KBM-7 (cell line): Measurements from ENCODE around the gene AANAT.

Experiments
- DNase-seq: peaks from one replicate; pipeline ENCODE4 v3.0.0-alpha.2; 2015
- in situ Hi-C: fragments of 300-500 bp; cut with MboI; formaldehyde crosslinking; loops from 2 replicates; pipeline ENCODE4 v1.14.3; 2020; ENCODE audit warnings: low sequenced_read_pairs, low pct_unique_long_range_greater_than_20kb, mixed read lengths

The AANAT gene

DNA sequence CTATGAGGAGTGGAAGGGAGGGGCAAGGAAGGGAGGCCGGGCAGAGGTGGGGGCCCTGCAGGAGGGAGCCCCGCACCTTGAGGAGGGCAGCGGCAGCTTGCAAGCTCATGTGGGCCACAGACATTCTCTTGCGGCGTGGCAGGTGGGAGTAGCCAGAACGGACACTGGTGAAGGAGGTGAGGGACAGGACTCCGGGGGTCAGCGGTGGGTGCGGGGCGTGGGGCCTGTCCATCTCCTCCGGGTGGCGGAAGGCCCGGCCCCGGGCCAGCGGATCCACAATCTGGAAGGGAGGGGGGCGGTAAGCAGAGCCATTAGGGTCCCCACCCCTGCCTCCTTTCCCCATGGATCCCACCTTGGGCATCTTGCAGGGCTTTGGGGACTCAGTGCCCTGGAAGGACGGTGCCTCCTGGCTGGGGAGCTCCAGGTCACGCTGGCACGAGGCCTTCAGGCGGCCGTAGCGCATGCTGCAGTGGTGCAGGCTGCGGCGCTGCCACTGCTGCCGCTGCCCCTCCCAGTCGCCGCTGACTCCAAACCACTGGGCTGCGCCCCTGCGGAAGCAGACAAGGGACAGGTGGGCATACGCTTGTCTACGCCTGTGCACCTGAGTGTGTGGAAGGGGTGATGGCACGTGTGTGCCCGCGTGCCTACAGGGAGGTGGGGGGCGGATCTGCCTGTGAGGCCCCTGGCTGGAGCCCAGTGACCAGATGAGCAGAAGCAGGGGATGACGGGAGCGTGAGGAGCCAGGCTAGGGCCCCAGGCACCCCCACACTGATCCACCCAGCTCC is 11.5 kb downstream of the AANAT start:
- in situ Hi-C loops = no loop called here
- DNase-seq = no peak

- DNase-seq = no peak
- in situ Hi-C loops = no loop called here
Observed at GRCh38 chr17:76479515-76480060, 12.2 kb downstream of the AANAT start.

- DNase-seq = peak; percentile 49
- in situ Hi-C loops = no loop called here
Observed at GRCh38 chr17:76480632-76481031, 13.2 kb downstream of the AANAT start.

GRCh38 chr17:76481071-76481655 is 13.8 kb downstream of the AANAT start:
- in situ Hi-C loops = no loop called here
- DNase-seq = no peak

GRCh38 chr17:76484228-76484725 is 16.9 kb downstream of the AANAT start:
- in situ Hi-C loops = no loop called here
- no peak for DNase-seq

DNA sequence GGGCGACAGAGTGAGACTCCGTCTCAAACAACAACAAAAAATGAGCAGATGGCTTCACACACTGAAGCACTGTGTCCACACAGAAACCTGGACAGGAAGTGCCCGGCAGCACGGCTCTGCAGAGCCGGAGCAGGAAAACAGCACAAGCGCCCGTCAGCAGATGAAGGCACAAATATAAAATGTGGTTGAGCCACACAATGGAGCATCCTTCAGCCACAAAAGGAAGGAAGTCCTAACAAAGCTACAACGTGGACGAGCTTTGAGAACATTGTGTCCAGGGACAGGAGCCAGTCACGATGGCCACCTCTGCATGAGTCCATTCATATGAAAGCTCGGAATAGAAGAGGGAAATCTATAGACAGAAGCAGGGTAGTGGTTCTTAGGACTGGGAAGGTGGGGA is 18.2 kb downstream of the AANAT start:
- in situ Hi-C loops = no loop called here
- no peak for DNase-seq

DNA sequence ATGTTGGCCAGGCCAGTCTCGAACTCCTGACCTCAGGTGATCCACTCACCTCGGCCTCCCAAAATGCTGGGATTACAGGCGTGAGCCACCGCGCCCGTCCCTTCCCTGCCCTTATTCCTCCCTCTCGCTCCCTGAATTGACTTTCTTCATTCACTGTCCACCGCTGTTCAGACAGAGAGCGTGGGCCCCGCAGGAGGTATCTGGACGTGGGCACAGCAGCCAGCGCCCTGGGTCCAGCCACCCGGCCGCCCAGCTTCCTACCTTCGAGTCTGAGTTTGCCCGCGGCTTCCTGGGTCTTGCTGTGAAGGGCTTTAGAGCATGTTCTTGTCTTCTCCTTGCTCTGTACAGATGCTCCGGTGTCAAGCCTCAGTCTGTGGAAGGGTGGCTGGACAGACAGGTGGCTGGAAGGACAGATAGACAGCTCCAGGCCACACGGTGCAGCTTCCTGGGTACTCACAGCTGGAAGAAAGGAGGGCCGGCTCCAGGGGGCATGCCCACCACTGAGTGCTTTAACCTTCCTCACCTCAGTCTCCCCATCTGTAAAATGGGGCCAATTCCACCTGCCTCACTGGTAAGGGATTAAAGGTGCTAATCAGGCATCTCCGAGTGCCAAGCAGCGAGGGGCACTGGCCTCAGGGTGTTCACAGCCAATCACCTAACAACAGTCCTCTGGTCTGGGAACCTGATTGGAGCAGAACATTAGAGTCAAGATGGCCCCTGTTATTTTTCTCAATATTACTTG is 20.2 kb downstream of the AANAT start:
- in situ Hi-C loops = no loop called here
- DNase-seq = no peak

GRCh38 chr17:76490112-76490710 is 22.8 kb downstream of the AANAT start:
- no peak for DNase-seq
- in situ Hi-C loops = no loop called here

DNA sequence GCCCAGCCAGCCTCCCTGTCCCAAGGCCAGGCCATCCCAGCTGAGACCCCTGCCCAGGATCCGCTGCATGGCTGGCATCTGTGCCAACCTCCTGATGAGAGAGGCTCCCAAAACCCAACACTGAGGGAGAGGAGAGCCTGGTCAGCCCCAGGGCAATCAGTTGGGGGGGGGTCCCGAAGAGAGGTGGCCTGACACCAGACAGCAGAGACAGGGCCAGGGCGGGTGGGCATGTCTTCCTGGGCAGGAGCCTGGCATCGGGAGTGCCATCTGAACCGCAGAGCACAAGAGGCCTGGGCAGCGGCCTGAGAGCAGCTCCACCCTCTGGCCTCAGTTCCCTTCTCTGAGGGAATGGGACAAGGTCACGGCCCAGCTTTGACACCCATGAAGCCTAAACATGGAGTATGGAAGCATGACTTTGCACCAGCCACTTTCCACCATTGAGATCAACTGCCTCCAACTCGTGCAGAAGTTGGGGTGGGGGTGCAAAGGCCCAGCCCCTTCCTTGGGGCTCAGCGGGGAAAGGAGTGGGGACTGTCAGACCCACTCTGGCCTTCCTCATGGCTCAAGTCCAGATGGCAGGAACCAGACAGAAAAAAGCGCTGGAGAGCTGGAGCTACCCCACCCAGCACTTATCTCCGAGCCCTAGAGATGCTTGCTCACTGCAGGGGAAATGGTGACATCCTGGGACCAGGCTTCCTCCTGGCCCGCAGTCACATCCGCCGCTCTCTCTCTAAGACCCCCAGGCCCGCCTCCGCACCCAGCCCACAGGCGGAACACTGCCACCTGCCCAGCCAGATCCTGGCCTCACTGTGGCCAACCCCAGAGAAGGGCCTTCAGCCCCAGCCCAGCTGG is 24.1 kb downstream of the AANAT start:
- no peak for DNase-seq
- in situ Hi-C loops = no loop called here

DNA sequence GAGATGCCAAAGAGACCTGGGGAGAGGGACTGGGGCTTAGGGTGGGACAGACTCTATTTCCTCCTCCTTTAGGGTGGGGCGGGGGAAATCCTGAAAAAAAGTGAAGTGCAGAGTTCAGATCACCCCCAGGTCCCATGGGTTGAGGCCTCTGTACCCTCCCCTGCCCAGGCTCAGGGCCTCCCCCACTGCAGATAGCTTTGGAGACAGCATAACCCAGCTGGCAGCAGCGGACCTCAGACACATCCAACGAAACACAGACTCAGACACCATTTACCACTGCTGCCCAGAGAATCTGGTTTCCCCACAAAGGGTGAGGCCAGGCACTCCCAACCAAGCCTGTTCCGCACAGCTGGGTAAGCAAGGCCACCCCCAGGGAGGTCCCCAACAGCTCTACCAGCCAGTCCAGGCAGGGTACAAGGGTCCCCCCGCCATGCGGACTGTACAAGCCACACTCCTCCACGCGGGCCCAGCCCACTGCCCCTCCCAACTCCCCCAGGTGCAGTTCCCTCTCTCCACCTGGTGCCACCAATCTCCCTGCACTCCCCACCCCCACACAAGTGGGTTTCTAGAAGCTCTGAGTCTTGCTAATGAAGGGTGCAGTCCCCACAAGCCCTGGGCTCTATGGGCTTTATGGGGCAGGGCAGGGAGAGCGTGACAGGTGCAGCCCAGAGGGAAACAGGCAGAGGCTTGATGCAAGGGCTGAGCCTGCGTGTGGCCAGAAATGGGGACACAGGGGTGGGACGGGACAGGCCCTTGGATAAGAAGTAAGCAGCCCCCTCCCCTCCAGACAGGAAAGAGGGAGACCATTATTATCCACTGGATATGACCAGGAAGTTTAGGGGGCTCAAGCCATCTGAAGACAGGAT is 25.0 kb downstream of the AANAT start:
- in situ Hi-C loops = no loop called here
- DNase-seq = no peak

- in situ Hi-C loops = no loop called here
- peak; percentile 85 for DNase-seq
Observed at GRCh38 chr17:76492989-76493501, 25.6 kb downstream of the AANAT start.

DNA sequence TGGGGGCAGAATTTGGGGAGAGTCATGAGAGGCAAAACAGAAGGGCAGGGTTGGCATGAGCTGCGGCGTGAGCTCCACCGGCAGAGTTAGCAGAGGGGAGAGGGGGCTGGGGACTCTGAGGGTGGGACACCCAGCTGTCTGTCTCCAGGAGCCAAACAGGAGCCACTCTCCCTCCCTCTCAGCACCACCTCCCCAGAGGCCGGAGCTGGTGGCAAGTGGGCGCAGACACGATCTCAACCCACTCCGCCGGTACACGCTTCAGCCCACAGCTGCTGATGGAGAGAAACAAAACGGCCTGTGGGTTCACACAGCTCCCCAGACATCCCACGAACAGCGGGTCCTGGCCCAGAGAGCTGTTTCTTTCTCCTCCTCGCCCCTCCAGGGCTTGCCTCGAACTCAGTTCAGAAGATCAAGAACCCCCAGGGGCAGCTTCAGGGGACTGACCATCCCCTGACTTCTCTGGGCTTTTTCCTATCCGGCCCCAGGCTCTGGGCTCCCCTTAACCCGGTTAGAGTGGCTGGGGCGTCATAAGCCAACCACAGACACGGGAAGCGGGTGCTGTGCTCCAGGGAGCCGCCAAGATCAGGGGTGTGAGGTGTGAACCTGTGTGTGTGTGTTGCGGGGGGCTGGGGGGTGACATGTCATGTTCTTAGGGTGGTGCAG is 26.2 kb downstream of the AANAT start:
- in situ Hi-C loops = no loop called here
- no peak for DNase-seq

GRCh38 chr17:76495663-76496400 is 28.4 kb downstream of the AANAT start:
- in situ Hi-C loops = no loop called here
- no peak for DNase-seq

GRCh38 chr17:76496464-76496863 is 29.1 kb downstream of the AANAT start:
- in situ Hi-C loops = no loop called here
- no peak for DNase-seq

DNA sequence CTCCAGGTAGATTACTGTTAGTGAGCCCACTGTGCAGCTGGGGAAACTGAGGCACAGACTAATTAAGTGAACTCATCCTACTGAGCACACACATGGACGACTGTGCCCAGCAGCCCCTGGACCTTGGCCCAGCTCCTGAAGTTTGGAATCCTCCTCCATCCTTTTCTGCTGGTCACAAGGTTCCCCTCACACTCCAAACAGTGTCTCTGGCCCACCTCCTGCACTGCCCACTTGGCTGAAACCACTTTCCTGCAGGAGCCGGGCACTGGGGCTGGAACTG is 30.2 kb downstream of the AANAT start:
- in situ Hi-C loops = no loop called here
- no peak for DNase-seq

DNA sequence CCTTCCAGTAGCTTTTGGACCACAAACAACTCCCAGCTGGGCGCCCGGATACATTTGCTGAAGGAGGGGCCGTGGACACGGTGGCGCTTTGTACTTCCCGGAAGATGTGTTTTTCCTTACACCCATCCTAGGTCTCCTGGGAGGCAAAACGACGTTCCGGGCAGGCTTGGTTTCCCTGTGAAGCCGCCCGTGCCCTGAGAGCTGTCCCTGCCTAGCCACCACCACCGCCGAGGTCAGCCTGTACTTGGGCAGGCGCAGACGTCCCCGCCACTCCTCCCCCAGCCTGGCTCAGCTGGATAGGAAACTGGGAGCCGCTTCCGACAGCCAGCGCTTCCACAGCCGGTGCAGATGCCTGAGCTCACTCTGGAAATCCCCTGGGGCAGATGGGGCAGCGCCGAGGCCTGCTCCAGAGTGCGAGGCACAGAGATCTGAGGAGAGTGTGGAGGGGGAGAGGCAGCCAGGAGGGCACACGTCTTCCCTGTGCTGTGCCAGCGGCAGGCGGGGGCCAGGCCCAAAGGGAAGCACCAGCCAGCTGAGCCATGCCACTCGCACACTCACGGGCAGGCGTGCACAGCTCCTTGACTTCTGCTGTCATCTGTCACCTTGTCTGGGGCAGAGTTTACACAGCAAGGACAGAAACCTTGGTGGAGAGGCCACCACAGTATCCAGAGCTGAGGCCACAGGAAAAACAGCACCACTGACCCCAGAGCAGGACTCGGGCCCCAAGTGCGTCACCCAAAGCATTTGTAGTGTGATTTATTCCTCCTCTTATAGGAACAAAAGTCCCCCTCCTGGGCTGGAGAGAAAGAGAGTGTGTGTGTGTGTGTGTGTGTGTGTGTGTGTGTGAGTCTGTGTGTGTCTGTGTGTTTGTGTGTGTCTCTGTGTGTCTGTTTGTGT is 30.8 kb downstream of the AANAT start:
- DNase-seq = no peak
- in situ Hi-C loops = no loop called here
